CD14-positive monocyte (primary cell): ENCODE measurements around the gene DNLZ. TPM values are rescaled to one million over a fixed set of nuclear protein-coding genes. Genes with fewer than 3 reads are reported as not detected.
"Not testable (repeated sequence)": the region's sequence is repeated elsewhere in the genome, so short reads cannot be mapped to it uniquely, and the experiment has no call there.

ENCODE experiments used
- DNase-seq, 3 donors: peaks; one replicate each; pipeline ENCODE4 v3.0.0-alpha.2; 2011 to 2022
- H2AFZ ChIP-seq: 2 replicates; pipeline ENCODE4 v1.6.0; 2012; ENCODE audit warnings: mild to moderate bottlenecking, low read depth, low read length, inconsistent platforms; ENCODE audit not compliant: insufficient read depth, poor library complexity, severe bottlenecking
- H3K27ac ChIP-seq, 2 donors: 1 replicate in 1 of 2; 2 replicates in 1 of 2; pipeline ENCODE4 v1.5.1; 2012 to 2013; ENCODE audit warnings: low read length in 2 of 2, control low read depth in 1 of 2, inconsistent platforms in 1 of 2, low read depth in 1 of 2, mild to moderate bottlenecking in 1 of 2
- H3K27me3 ChIP-seq, 2 donors: one replicate each; pipeline versions ENCODE4 v1.6.0 to v1.6.1; 2011 to 2013; ENCODE audit warnings: low read length in 2 of 2; ENCODE audit not compliant: control insufficient read depth in 2 of 2, insufficient read depth in 2 of 2
- H3K36me3 ChIP-seq, 2 donors: replicated peaks in 1 of 2; 1 replicate in 1 of 2; 2 replicates in 1 of 2; pipeline versions ENCODE4 v1.5.1 to v1.6.1; 2012 to 2013; ENCODE audit warnings: low read length in 2 of 2, control low read depth in 1 of 2, inconsistent platforms in 1 of 2, mild to moderate bottlenecking in 1 of 2; ENCODE audit not compliant: insufficient read depth in 2 of 2, control insufficient read depth in 1 of 2
- H3K4me1 ChIP-seq, 2 donors: 1 replicate in 1 of 2; 2 replicates in 1 of 2; pipeline versions ENCODE4 v1.5.1 to v1.6.1; 2012 to 2013; ENCODE audit warnings: low read length in 2 of 2, control low read depth in 1 of 2, inconsistent platforms in 1 of 2, mild to moderate bottlenecking in 1 of 2, moderate library complexity in 1 of 2; ENCODE audit not compliant: insufficient read depth in 2 of 2, control insufficient read depth in 1 of 2
- H3K4me2 ChIP-seq: replicated peaks from 2 replicates; pipeline ENCODE3; 2012; ENCODE audit warnings: low read length, moderate library complexity, mild to moderate bottlenecking; ENCODE audit not compliant: poor library complexity, severe bottlenecking; ENCODE audit errors: extremely low read depth
- H3K4me3 ChIP-seq, 3 experiments: fragments of 200-600 bp in 1 of 3; sonication (generic) in 1 of 3; replicated peaks in 1 of 3; 1 replicate in 2 of 3; 2 replicates in 1 of 3; pipeline ENCODE4 v1.5.1; 2011 to 2013; ENCODE audit warnings: low read length in 3 of 3, mild to moderate bottlenecking in 3 of 3, control low read depth in 2 of 3, low read depth in 2 of 3, inconsistent platforms in 1 of 3, moderate library complexity in 1 of 3
- H3K79me2 ChIP-seq: 2 replicates; pipeline ENCODE4 v1.6.0; 2012; ENCODE audit warnings: mild to moderate bottlenecking, control low read depth, inconsistent platforms, low read length, moderate library complexity; ENCODE audit not compliant: insufficient read depth
- H3K9ac ChIP-seq: 2 replicates; pipeline ENCODE4 v1.6.0; 2017; ENCODE audit warnings: low read length, mild to moderate bottlenecking; ENCODE audit not compliant: insufficient read depth, poor library complexity, severe bottlenecking
- H3K9me3 ChIP-seq, 2 donors: replicated peaks in 1 of 2; 1 replicate in 1 of 2; 2 replicates in 1 of 2; pipeline versions ENCODE4 v1.5.1 to v1.6.1; 2012 to 2013; ENCODE audit warnings: low read length in 2 of 2, control low read depth in 1 of 2; ENCODE audit not compliant: control insufficient read depth in 1 of 2, insufficient read depth in 1 of 2
- H4K20me1 ChIP-seq: 2 replicates; pipeline ENCODE4 v1.6.0; 2012; ENCODE audit warnings: mild to moderate bottlenecking, low read length, control low read depth, moderate library complexity; ENCODE audit not compliant: insufficient read depth
- H3K27ac Mint-ChIP-seq, 7 donors: one replicate each; pipeline ENCODE4 v1.8.0; 2020; ENCODE audit warnings: mild to moderate bottlenecking in 7 of 7, mixed read lengths in 7 of 7, moderate library complexity in 6 of 7, inconsistent platforms in 2 of 7
- H3K27me3 Mint-ChIP-seq, 3 donors: one replicate each; pipeline ENCODE4 v1.8.0; 2021 to 2022; ENCODE audit warnings: low read depth in 3 of 3, mild to moderate bottlenecking in 3 of 3, mixed read lengths in 3 of 3, moderate library complexity in 3 of 3, inconsistent platforms in 1 of 3
- H3K36me3 Mint-ChIP-seq, 2 donors: one replicate each; pipeline ENCODE4 v1.8.0; 2020; ENCODE audit warnings: mixed read lengths in 2 of 2, inconsistent platforms in 1 of 2, mild to moderate bottlenecking in 1 of 2
- H3K4me1 Mint-ChIP-seq: one replicate; pipeline ENCODE4 v1.8.0; 2020; ENCODE audit warnings: mild to moderate bottlenecking, mixed read lengths
- H3K4me3 Mint-ChIP-seq, 2 donors: one replicate each; pipeline ENCODE4 v1.8.0; 2020; ENCODE audit warnings: mild to moderate bottlenecking in 2 of 2, mixed read lengths in 2 of 2, moderate library complexity in 1 of 2
- H3K9me3 Mint-ChIP-seq, 7 donors: one replicate each; pipeline ENCODE4 v1.8.0; 2020 to 2022; ENCODE audit warnings: mixed read lengths in 7 of 7, mild to moderate bottlenecking in 6 of 7, moderate library complexity in 6 of 7, inconsistent platforms in 2 of 7
- WGBS: methylation state at CpG from one replicate; pipeline ENCODE4 v1.1.5; 2013; ENCODE audit warnings: missing lambda C conversion rate; ENCODE audit not compliant: insufficient coverage; 5-methylcytosine and 5-hydroxymethylcytosine counted together
- intact Hi-C, 2 donors: fragments of 100-400 bp; cut with micrococcal nuclease; formaldehyde crosslinking; loops; one replicate each; pipeline versions ENCODE4 v1.15.0 to v1.15.1; 2023
- polyA plus RNA-seq, 3 donors: library from polyadenylated mRNA; depleted of rRNA in 1 of 3; unstranded in 2 of 3; stranded (reverse) in 1 of 3; fragments of 300-500 nt in 2 of 3; fragments of >200 nt in 1 of 3; fragmentation: Illumina TruSeq in 2 of 3; gene quantifications; 1 replicate in 2 of 3; 2 replicates in 1 of 3; pipeline ENCODE4 v1.2.3, GENCODE V29; 2012 to 2021
- TF ChIP-seq, protein P1 (sequence below): fragments of 200-600 bp; IDR thresholded peaks from one replicate; pipeline ENCODE4 v1.8.0; 2022; ENCODE audit warnings: antibody characterized with exemption, mild to moderate bottlenecking

The DNLZ gene
- polyA plus RNA-seq, 3 donors, result 5.1 to 20.5 (median 10.5) TPM

DNA sequence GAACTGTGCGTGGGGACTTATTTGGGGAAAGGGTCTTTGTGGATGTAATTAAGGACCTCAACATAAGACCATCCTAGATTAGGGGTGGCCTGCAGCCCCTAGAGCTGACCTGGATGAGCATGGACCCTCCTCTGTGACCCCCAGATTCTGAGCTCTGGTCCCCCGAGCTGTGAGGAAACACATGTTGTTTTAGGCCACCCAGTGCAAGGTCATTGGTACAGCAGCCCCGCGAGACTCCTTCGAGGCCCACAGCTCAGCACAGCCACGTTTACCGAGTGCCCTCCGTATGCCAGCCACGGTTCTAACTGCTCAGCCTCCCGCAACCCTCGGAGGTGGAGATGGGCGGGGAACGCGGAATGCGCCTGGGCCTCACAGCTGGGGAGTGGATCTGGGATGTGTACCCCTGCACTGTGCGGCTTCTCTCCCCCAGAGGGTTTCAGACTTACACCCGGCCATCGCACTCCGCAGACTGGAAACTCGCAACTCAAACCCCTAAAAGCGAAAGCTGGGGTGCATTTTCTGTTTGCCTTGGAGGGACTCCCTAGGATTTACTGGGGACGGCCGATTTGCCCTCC is 40.7 kb downstream of the DNLZ start:
- Histone ChIP-seq H3K36me3 (no peaks in the 10 kb centered on the region), H3K79me2 (no peaks in the 10 kb centered on the region), H3K4me3 (no peak overlapping the region), H3K4me2 (no peak overlapping the region), H3K9me3 (no peaks in the 10 kb centered on the region), H2AFZ (no peak overlapping the region), H3K4me1 (peaks cover 9 to 11% of the 10 kb centered on the region in 2 donors), H3K27ac (no peak overlapping the region), H3K27me3 (peaks cover 0 to 12% of the 10 kb centered on the region in 2 donors), H3K9ac (no peak overlapping the region), H4K20me1 (no peaks in the 10 kb centered on the region)
- Mint-ChIP-seq H3K4me3 (no peak overlapping the region), H3K36me3 (no peaks in the 10 kb centered on the region), H3K27me3 (peaks cover 12 to 24% (median 17%) of the 10 kb centered on the region in 3 donors), H3K9me3 (peaks cover 0 to 2% (median 0%) of the 10 kb centered on the region in 7 donors), H3K27ac (no peak overlapping the region), H3K4me1 (peaks cover 9% of the 10 kb centered on the region)
- TF ChIP-seq, protein P1, sequence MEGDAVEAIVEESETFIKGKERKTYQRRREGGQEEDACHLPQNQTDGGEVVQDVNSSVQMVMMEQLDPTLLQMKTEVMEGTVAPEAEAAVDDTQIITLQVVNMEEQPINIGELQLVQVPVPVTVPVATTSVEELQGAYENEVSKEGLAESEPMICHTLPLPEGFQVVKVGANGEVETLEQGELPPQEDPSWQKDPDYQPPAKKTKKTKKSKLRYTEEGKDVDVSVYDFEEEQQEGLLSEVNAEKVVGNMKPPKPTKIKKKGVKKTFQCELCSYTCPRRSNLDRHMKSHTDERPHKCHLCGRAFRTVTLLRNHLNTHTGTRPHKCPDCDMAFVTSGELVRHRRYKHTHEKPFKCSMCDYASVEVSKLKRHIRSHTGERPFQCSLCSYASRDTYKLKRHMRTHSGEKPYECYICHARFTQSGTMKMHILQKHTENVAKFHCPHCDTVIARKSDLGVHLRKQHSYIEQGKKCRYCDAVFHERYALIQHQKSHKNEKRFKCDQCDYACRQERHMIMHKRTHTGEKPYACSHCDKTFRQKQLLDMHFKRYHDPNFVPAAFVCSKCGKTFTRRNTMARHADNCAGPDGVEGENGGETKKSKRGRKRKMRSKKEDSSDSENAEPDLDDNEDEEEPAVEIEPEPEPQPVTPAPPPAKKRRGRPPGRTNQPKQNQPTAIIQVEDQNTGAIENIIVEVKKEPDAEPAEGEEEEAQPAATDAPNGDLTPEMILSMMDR, result no peak
- intact Hi-C loops, result no loop called here
- DNase-seq, result no peak
- WGBS, result 73% methylated on average over 15 of the region's 23 CpGs

DNA sequence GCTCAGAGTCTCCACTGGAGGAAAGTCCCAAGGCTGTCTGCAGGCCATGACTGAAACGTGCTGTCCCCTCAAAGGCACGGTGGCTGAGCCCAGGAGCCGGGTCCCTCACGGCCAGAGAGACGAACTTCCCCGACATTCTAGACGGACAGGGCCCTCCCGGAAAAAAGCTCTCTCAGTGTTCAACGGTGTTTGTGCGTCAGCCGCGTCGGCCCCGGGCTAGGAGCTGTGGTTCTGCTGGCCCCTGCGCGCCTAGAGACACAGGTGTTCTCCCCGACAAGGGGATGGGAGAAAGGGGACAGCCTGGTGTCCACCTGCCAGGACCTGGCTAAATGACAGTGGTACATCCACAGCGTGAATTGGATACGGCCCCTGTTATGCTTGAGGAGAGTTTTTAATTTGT is 42.0 kb downstream of the DNLZ start:
- Histone ChIP-seq H3K9me3 (peaks cover 0 to 4% of the 10 kb centered on the region in 2 donors), H3K4me3 (no peak overlapping the region), H3K36me3 (no peaks in the 10 kb centered on the region), H3K27me3 (peaks cover 0 to 7% of the 10 kb centered on the region in 2 donors), H3K9ac (no peak overlapping the region), H3K4me1 (peaks cover 4 to 5% of the 10 kb centered on the region in 2 donors), H3K4me2 (no peak overlapping the region), H3K79me2 (no peaks in the 10 kb centered on the region), H4K20me1 (no peaks in the 10 kb centered on the region), H2AFZ (no peak overlapping the region), H3K27ac (no peak overlapping the region)
- no peaks in the 10 kb centered on the region for H3K36me3 Mint-ChIP-seq
- peaks cover 8 to 17% (median 13%) of the 10 kb centered on the region in 3 donors for H3K27me3 Mint-ChIP-seq
- H3K27ac Mint-ChIP-seq, result no peak overlapping the region
- peaks cover 0 to 4% (median under 1%) of the 10 kb centered on the region in 7 donors for H3K9me3 Mint-ChIP-seq
- WGBS, result 90% methylated on average over 19 of the region's 19 CpGs
- no peak for DNase-seq
- H3K4me3 Mint-ChIP-seq, result no peak overlapping the region
- intact Hi-C loops, result no loop called here
- H3K4me1 Mint-ChIP-seq, result peaks cover 6% of the 10 kb centered on the region
- TF ChIP-seq, protein P1, result no peak

DNA sequence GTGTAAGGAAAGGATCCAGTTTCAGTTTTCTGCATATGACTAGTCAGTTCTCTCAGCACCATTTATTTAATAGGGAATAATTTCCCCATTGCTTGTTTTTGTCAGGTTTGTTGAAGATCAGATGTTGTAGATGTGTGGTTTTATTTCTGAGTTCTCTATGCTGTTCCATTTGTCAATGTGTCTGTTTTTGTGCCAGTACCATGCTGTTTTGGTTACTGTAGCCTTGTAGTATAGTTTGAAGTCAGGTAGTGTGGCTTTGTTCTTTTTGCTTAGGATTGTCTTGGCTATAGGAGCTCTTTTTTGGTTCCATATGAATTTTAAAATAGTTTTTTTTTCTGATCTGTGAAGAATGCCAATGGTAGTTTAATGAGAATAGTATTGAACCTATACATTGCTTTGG is 42.6 kb downstream of the DNLZ start:
- H3K27me3 ChIP-seq, H3K9me3 Mint-ChIP-seq, H3K36me3 ChIP-seq, H3K9ac ChIP-seq, intact Hi-C loops, DNase-seq, H3K4me2 ChIP-seq, H3K4me3 ChIP-seq, H3K4me1 ChIP-seq, H2AFZ ChIP-seq, H3K79me2 ChIP-seq, H3K4me1 Mint-ChIP-seq, H3K4me3 Mint-ChIP-seq, H3K36me3 Mint-ChIP-seq, H4K20me1 ChIP-seq, H3K27ac Mint-ChIP-seq, H3K27ac ChIP-seq, H3K9me3 ChIP-seq: not testable (repeated sequence)
- H3K27me3 Mint-ChIP-seq, result peaks cover 3 to 11% (median 8%) of the 10 kb centered on the region in 3 donors
